ENCODE measurements around the gene FADS3. TPM values are rescaled to one million over a fixed set of nuclear protein-coding genes. Genes with fewer than 3 reads are reported as not detected.
A peak's percentile ranks its signal among the peaks of the same experiment; 100 is the strongest.

FADS3 gene
- total RNA-seq, 1 donor from 2014 or later: 13.6 TPM

DNA sequence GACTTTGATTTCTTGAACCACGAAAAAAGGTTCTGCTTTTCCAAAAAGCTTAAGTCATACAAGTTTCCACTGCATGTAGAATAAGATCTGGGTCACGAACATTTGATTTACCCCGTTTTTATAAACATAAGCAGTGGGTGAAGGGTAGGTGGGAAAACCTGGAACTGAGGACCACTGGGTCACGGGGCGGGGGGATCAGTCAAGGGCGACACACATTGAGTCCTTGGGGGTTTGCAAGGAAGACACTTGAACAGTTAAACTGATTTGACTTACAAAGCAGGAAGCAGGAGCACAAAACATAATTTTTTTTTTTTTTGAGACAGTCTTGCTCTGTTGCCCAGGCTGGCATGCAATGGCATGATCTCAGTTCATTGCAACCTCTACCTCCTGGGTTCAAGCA lies 10.9 kb downstream of the FADS3 start:
- TF ChIP-seq CTCF (conservative IDR thresholded peaks at IDR 0.05): no peak
- DNase-seq (ENCODE audit: low read depth, low spot score): no peak
- no peaks in the 10 kb centered on the region for H3K27me3 Mint-ChIP-seq (ENCODE audit: low read depth)
- H3K4me3 Mint-ChIP-seq: no peak overlapping the region
- no peaks in the 10 kb centered on the region for H3K9me3 Mint-ChIP-seq
- no peak overlapping the region for H3K27ac Mint-ChIP-seq (ENCODE audit: unreplicated experiment)
- H3K36me3 Mint-ChIP-seq (ENCODE audit: low read depth): no peaks in the 10 kb centered on the region
- peaks cover 18% of the 10 kb centered on the region for H3K4me1 Mint-ChIP-seq

DNA sequence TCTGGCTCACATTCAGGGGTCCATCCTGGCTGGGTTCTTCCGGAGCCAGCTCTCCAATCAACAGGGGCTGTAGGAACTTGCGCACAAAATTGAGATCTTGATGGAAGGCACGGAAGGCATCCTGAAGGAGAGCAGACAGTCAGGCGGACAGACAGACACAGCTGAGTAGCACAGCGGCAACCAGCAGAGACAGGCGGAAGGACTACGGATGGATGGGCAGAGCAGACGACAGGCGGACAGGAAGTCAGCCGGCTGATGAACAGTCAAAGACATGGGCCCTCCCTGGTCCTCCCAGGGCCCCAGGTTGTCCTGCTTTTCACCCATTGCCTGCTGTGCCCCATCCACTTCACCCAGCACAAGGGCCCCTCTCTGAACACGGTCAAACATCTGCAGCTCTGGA lies 11.3 kb downstream of the FADS3 start:
- H3K36me3 Mint-ChIP-seq (ENCODE audit: low read depth): no peaks in the 10 kb centered on the region
- no peak overlapping the region for H3K27ac Mint-ChIP-seq (ENCODE audit: unreplicated experiment)
- H3K4me1 Mint-ChIP-seq: peaks cover 18% of the 10 kb centered on the region
- DNase-seq (ENCODE audit: low read depth, low spot score): no peak
- no peaks in the 10 kb centered on the region for H3K27me3 Mint-ChIP-seq (ENCODE audit: low read depth)
- no peak overlapping the region for H3K4me3 Mint-ChIP-seq
- no peaks in the 10 kb centered on the region for H3K9me3 Mint-ChIP-seq
- no peak for TF ChIP-seq CTCF (conservative IDR thresholded peaks at IDR 0.05)

- no peaks in the 10 kb centered on the region for H3K36me3 Mint-ChIP-seq (ENCODE audit: low read depth)
Measured at GRCh38 chr11:61879152-61879551, 12.2 kb downstream of the FADS3 start.

DNA sequence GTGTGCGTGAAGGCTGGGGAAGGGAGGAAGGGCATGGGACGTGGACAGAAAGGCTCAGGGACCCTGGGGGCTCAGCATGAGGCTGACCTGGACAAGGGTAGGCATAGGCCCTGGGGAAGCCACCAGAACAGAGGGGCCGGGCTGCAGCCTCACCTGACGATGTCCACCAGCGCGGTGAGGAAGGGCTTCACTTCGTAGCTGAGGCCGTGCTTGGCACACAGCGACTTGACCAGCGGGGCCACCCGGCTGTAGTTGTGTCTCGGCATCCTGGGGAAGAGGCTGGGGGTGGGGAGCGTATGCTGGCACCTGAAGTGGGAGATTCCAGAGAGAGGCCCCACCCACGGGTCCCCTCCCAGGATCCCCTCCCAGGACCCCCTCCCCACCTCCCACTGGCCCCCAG lies 15.6 kb downstream of the FADS3 start:
- no peak for TF ChIP-seq CTCF (conservative IDR thresholded peaks at IDR 0.05)
- Mint-ChIP-seq H3K4me3 (no peak overlapping the region), H3K4me1 (peaks cover 16% of the 10 kb centered on the region), H3K36me3 (ENCODE audit: low read depth) (no peaks in the 10 kb centered on the region), H3K27ac (ENCODE audit: unreplicated experiment) (no peak overlapping the region), H3K27me3 (ENCODE audit: low read depth) (peaks cover 14% of the 10 kb centered on the region), H3K9me3 (no peaks in the 10 kb centered on the region)
- no peak for DNase-seq (ENCODE audit: low read depth, low spot score)

More at GRCh38 chr11:61879152-61879551, 12.2 kb downstream of the FADS3 start:
- DNase-seq (ENCODE audit: low read depth, low spot score): no peak
- H3K4me1 Mint-ChIP-seq: peaks cover 18% of the 10 kb centered on the region
- no peak overlapping the region for H3K27ac Mint-ChIP-seq (ENCODE audit: unreplicated experiment)
- no peak for TF ChIP-seq CTCF (conservative IDR thresholded peaks at IDR 0.05)
- no peaks in the 10 kb centered on the region for H3K27me3 Mint-ChIP-seq (ENCODE audit: low read depth)
- H3K4me3 Mint-ChIP-seq: no peak overlapping the region
- no peaks in the 10 kb centered on the region for H3K9me3 Mint-ChIP-seq

DNA sequence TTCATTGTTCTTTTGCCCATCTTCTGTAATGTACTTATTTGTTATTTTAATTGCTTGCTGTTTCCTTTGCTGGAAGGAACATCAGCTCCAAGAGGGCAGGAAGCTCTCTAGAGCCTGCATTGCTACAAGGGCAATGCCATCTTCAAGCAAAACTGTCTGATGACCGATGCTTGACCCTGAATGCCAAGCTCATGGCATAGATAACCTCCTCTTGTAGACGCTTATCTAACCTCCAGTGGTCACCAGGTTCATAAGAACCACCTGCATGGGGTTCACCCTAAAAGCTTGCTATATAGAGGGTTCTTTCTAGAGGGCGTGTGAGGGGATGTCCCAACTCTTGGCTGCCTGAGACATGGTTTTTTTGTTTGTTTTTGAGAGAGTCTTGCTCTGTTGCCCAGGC lies 16.5 kb downstream of the FADS3 start:
- Mint-ChIP-seq H3K4me3 (no peak overlapping the region), H3K27ac (ENCODE audit: unreplicated experiment) (no peak overlapping the region), H3K36me3 (ENCODE audit: low read depth) (no peaks in the 10 kb centered on the region), H3K9me3 (no peaks in the 10 kb centered on the region), H3K27me3 (ENCODE audit: low read depth) (peaks cover 18% of the 10 kb centered on the region), H3K4me1 (peaks cover 17% of the 10 kb centered on the region)
- no peak for DNase-seq (ENCODE audit: low read depth, low spot score)
- no peak for TF ChIP-seq CTCF (conservative IDR thresholded peaks at IDR 0.05)

DNA sequence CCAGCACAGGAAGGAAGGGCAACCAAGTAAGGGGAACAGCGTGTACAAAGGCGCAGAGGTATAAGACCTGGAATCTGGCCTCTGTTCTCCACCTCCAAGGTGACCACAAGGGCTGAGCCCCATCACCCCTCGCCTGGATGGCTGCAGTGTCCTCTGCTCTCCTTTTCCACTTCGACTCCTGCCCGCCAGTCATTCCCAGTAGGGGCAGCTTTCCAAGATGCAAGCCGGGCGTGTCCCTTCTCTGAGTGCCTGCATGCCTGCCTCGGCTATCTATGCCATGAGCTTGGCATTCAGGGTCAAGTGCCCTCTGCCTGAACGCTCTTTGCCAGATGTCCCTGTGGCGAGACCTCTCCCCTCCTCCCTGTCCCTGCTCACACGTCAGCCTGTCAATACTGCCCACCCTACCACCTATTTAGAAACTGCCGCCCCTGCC lies 17.0 kb downstream of the FADS3 start:
- H3K4me1 Mint-ChIP-seq: peaks cover 21% of the 10 kb centered on the region
- no peak for TF ChIP-seq CTCF (conservative IDR thresholded peaks at IDR 0.05)
- H3K36me3 Mint-ChIP-seq (ENCODE audit: low read depth): peaks cover 2% of the 10 kb centered on the region
- peaks cover 23% of the 10 kb centered on the region for H3K27me3 Mint-ChIP-seq (ENCODE audit: low read depth)
- H3K4me3 Mint-ChIP-seq: peak overlapping the region; percentile 57
- H3K9me3 Mint-ChIP-seq: no peaks in the 10 kb centered on the region
- H3K27ac Mint-ChIP-seq (ENCODE audit: unreplicated experiment): peak overlapping the region; percentile 50
- DNase-seq (ENCODE audit: low read depth, low spot score): no peak
